GM20000 (cell line): ENCODE measurements around the gene CCDC73.
"Not testable (repeated sequence)": the region's sequence is repeated elsewhere in the genome, so short reads cannot be mapped to it uniquely, and the experiment has no call there.

ENCODE experiments used
- DNase-seq: peaks from one replicate; pipeline ENCODE4 v3.0.0; 2012; ENCODE audit warnings: low spot score
- CTCF ChIP-seq: IDR thresholded peaks from 2 replicates; pipeline ENCODE4 v1.5.1; 2012; ENCODE audit warnings: mild to moderate bottlenecking, control low read depth; ENCODE audit errors: extremely low read depth, missing control alignments

Gene CCDC73

GRCh38 chr11:32831221-32831620, 36.8 kb upstream of the CCDC73 start:
- no peak for TF ChIP-seq CTCF
- no peak for DNase-seq

GRCh38 chr11:32830796-32831195, 36.3 kb upstream of the CCDC73 start:
- no peak for DNase-seq
- no peak for TF ChIP-seq CTCF

- TF ChIP-seq CTCF: no peak
- DNase-seq: peak; percentile 38
Measured at GRCh38 chr11:32830413-32830738, 35.9 kb upstream of the CCDC73 start.

GRCh38 chr11:32829680-32830412, 35.4 kb upstream of the CCDC73 start, which contains the start of gene PRRG4:
PRRG4 (plus strand) TSS chr11:32829927; CDS start chr11:32830530, 603 bp downstream.
- peak; percentile 88 for DNase-seq
- no peak for TF ChIP-seq CTCF

GRCh38 chr11:32829157-32829679, 34.8 kb upstream of the CCDC73 start:
- no peak for TF ChIP-seq CTCF
- peak; percentile 61 for DNase-seq

- DNase-seq: no peak
- no peak for TF ChIP-seq CTCF
Measured at GRCh38 chr11:32827276-32827675, 32.8 kb upstream of the CCDC73 start.

- no peak for DNase-seq
- TF ChIP-seq CTCF: no peak
Measured at GRCh38 chr11:32826113-32826512, 31.7 kb upstream of the CCDC73 start.

- DNase-seq: not testable (repeated sequence)
Measured at GRCh38 chr11:32823617-32824016, 29.2 kb upstream of the CCDC73 start.
